ENCODE measurements around the gene N4BP2.

The N4BP2 gene

GRCh38 chr4:40182954-40183353 is 126.3 kb downstream of the N4BP2 start:
- peaks cover 99% of the 10 kb centered on the region for H3K4me1 ChIP-seq (ENCODE audit: insufficient read depth, low read length, severe bottlenecking)
- H3K27me3 ChIP-seq (ENCODE audit: insufficient read depth, low read length) = no peaks in the 10 kb centered on the region
- H3K9me2 ChIP-seq (ENCODE audit: low read depth, low read length) = no peaks in the 10 kb centered on the region
- H3K9me3 ChIP-seq (ENCODE audit: low read length) = no peaks in the 10 kb centered on the region
- H3K4me2 ChIP-seq (ENCODE audit: low read length) = peak overlapping the region; percentile 81
- TF ChIP-seq EZH2 (IDR thresholded peaks at IDR 0.05; ENCODE audit: borderline replicate concordance, low read length) (no peak), CTCF (IDR thresholded peaks at IDR 0.05; ENCODE audit: low read length) (no peak)
- H3K36me3 ChIP-seq (ENCODE audit: insufficient read depth, low read length) = no peaks in the 10 kb centered on the region
- H3K4me3 ChIP-seq (ENCODE audit: low read depth, low read length, poor library complexity, severe bottlenecking) = peak overlapping the region; percentile 55
- peak overlapping the region; percentile 97 for H3K9ac ChIP-seq (ENCODE audit: low read length)
- no peak overlapping the region for H2AFZ ChIP-seq (ENCODE audit: low read length)
- H3F3A ChIP-seq (ENCODE audit: insufficient read depth, low read length) = peaks cover 11% of the 10 kb centered on the region
- no peaks in the 10 kb centered on the region for H3K79me2 ChIP-seq (ENCODE audit: insufficient read depth, low read length)
- H4K20me1 ChIP-seq (ENCODE audit: insufficient read depth, low read length) = no peaks in the 10 kb centered on the region
- H3K27ac ChIP-seq (ENCODE audit: low read depth, low read length, poor library complexity, severe bottlenecking) = peak overlapping the region; percentile 100

- Histone ChIP-seq H3K79me2 (ENCODE audit: insufficient read depth, low read length) (no peaks in the 10 kb centered on the region), H3K9me3 (ENCODE audit: low read length) (no peaks in the 10 kb centered on the region), H3F3A (ENCODE audit: insufficient read depth, low read length) (peaks cover 11% of the 10 kb centered on the region), H3K4me2 (ENCODE audit: low read length) (peak overlapping the region; percentile 81), H3K36me3 (ENCODE audit: insufficient read depth, low read length) (no peaks in the 10 kb centered on the region), H3K27me3 (ENCODE audit: insufficient read depth, low read length) (no peaks in the 10 kb centered on the region), H3K9ac (ENCODE audit: low read length) (peak overlapping the region; percentile 97), H3K27ac (ENCODE audit: low read depth, low read length, poor library complexity, severe bottlenecking) (peak overlapping the region; percentile 100), H3K4me1 (ENCODE audit: insufficient read depth, low read length, severe bottlenecking) (peaks cover 99% of the 10 kb centered on the region), H3K9me2 (ENCODE audit: low read depth, low read length) (no peaks in the 10 kb centered on the region), H2AFZ (ENCODE audit: low read length) (no peak overlapping the region), H4K20me1 (ENCODE audit: insufficient read depth, low read length) (no peaks in the 10 kb centered on the region), H3K4me3 (ENCODE audit: low read depth, low read length, poor library complexity, severe bottlenecking) (peak overlapping the region; percentile 55)
- TF ChIP-seq EZH2 (IDR thresholded peaks at IDR 0.05; ENCODE audit: borderline replicate concordance, low read length) (no peak), CTCF (IDR thresholded peaks at IDR 0.05; ENCODE audit: low read length) (no peak)
Observed at GRCh38 chr4:40183615-40184411, 127.2 kb downstream of the N4BP2 start.

- Histone ChIP-seq H3K4me2 (ENCODE audit: low read length) (peak overlapping the region; percentile 72), H3K36me3 (ENCODE audit: insufficient read depth, low read length) (no peaks in the 10 kb centered on the region), H3K9me3 (ENCODE audit: low read length) (no peaks in the 10 kb centered on the region), H3F3A (ENCODE audit: insufficient read depth, low read length) (peaks cover 18% of the 10 kb centered on the region), H3K9ac (ENCODE audit: low read length) (peak overlapping the region; percentile 75), H3K27me3 (ENCODE audit: insufficient read depth, low read length) (no peaks in the 10 kb centered on the region), H4K20me1 (ENCODE audit: insufficient read depth, low read length) (no peaks in the 10 kb centered on the region), H3K4me1 (ENCODE audit: insufficient read depth, low read length, severe bottlenecking) (peaks cover 99% of the 10 kb centered on the region), H3K9me2 (ENCODE audit: low read depth, low read length) (no peaks in the 10 kb centered on the region), H2AFZ (ENCODE audit: low read length) (no peak overlapping the region), H3K27ac (ENCODE audit: low read depth, low read length, poor library complexity, severe bottlenecking) (peak overlapping the region; percentile 100), H3K79me2 (ENCODE audit: insufficient read depth, low read length) (peaks cover under 1% of the 10 kb centered on the region; the same call in 1 of the 2 replicates), H3K4me3 (ENCODE audit: low read depth, low read length, poor library complexity, severe bottlenecking) (peak overlapping the region; percentile 46)
- TF ChIP-seq CTCF (IDR thresholded peaks at IDR 0.05; ENCODE audit: low read length) (no peak), EZH2 (IDR thresholded peaks at IDR 0.05; ENCODE audit: borderline replicate concordance, low read length) (no peak)
Observed at GRCh38 chr4:40185830-40186664, 129.4 kb downstream of the N4BP2 start.

All from OCI-LY1 (cell line).